ENCODE measurements around the gene EFCAB9. TPM values are rescaled to one million over a fixed set of nuclear protein-coding genes. Genes with fewer than 3 reads are reported as not detected.

EFCAB9 gene
- total RNA-seq, 2 donors from 2014 or later = not detected

DNA sequence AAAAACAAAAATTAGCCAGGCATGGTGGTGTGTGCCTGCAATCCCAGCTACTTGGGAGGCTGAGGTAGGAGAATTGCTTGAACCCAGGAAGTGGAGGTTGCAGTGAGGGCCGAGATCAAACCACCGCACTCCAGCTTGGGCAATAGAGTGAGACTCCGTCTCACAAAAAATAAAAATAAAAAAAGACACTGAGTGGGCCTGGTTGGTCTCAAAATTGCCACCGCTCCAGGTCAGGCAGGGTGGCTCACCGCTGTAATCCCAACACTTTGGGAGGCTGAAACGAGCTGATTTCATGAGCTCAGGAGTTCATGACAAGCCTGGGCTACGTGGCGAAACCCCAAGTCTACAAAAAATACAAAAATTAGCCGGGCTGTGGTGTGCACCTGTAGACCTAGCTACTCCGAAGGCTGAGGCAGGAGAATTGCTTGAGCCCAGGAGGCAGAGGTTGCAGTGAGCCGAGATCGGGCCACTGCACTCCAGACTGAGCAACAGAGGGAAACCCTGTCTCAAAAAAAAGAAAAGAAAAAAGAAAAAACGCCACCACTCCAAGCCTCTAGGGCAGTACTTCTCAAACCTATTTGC lies 7.8 kb upstream of the EFCAB9 start:
- peak overlapping the region; percentile 95 for H3K27ac ChIP-seq
- H3K4me1 ChIP-seq = no peaks in the 10 kb centered on the region
- intact Hi-C loops (cut with DNase I) = loop anchor here (5.0 kb wide), 1 partner anchor 96 kb away; the partner anchor contains the start of gene UBTD2
- DNase-seq = no peak
- H3K9ac ChIP-seq (ENCODE audit: low read depth in 2 of 2, low read length in 2 of 2) = peak overlapping the region; percentile 35 to 86
- TF ChIP-seq, protein P1, sequence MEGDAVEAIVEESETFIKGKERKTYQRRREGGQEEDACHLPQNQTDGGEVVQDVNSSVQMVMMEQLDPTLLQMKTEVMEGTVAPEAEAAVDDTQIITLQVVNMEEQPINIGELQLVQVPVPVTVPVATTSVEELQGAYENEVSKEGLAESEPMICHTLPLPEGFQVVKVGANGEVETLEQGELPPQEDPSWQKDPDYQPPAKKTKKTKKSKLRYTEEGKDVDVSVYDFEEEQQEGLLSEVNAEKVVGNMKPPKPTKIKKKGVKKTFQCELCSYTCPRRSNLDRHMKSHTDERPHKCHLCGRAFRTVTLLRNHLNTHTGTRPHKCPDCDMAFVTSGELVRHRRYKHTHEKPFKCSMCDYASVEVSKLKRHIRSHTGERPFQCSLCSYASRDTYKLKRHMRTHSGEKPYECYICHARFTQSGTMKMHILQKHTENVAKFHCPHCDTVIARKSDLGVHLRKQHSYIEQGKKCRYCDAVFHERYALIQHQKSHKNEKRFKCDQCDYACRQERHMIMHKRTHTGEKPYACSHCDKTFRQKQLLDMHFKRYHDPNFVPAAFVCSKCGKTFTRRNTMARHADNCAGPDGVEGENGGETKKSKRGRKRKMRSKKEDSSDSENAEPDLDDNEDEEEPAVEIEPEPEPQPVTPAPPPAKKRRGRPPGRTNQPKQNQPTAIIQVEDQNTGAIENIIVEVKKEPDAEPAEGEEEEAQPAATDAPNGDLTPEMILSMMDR (IDR thresholded peaks at IDR 0.05) = no peak
- peak overlapping the region; percentile 97 for H3K4me3 ChIP-seq
- no peaks in the 10 kb centered on the region for H3K27me3 ChIP-seq
- H3K36me3 ChIP-seq = no peaks in the 10 kb centered on the region
- H3K9me3 ChIP-seq = no peaks in the 10 kb centered on the region

GRCh38 chr5:172187118-172188032 lies 6.6 kb upstream of the EFCAB9 start:
- intact Hi-C loops (cut with DNase I) = loop anchor here (2.0 to 5.0 kb wide), 2 partner anchors 81 to 95 kb away; partner anchors contain the start of gene UBTD2

GRCh38 chr5:172188033-172188892 lies 5.7 kb upstream of the EFCAB9 start, which contains the start of gene STK10:
TSS of gene STK10 (minus strand) at chr5:172188224. CDS start at chr5:172188042, 182 bp downstream.
- H3K4me1 ChIP-seq = no peaks in the 10 kb centered on the region
- peak within 1 kb of the TSS; percentile 86 to 99 for H3K9ac ChIP-seq (ENCODE audit: low read depth in 2 of 2, low read length in 2 of 2)
- H3K36me3 ChIP-seq = no peaks in the 10 kb centered on the region
- peak; percentile 90 for DNase-seq
- intact Hi-C loops (cut with DNase I) = loop anchor here (2.0 to 5.0 kb wide), 2 partner anchors 81 to 94 kb away; partner anchors contain the start of gene UBTD2
- TF ChIP-seq, protein P1 (IDR thresholded peaks at IDR 0.05) = peak; percentile 88
- H3K27ac ChIP-seq = peak within 1 kb of the TSS; percentile 95
- no peaks in the 10 kb centered on the region for H3K27me3 ChIP-seq
- no peaks in the 10 kb centered on the region for H3K9me3 ChIP-seq
- H3K4me3 ChIP-seq = peak within 1 kb of the TSS; percentile 97

More at GRCh38 chr5:172187118-172188032, 6.6 kb upstream of the EFCAB9 start:
- Histone ChIP-seq H3K4me3 (peak overlapping the region; percentile 97), H3K27ac (peak overlapping the region; percentile 95), H3K27me3 (no peaks in the 10 kb centered on the region), H3K4me1 (no peaks in the 10 kb centered on the region), H3K36me3 (no peaks in the 10 kb centered on the region), H3K9ac (ENCODE audit: low read depth in 2 of 2, low read length in 2 of 2) (peak overlapping the region; percentile 86 to 99), H3K9me3 (no peaks in the 10 kb centered on the region)
- TF ChIP-seq, protein P1 (IDR thresholded peaks at IDR 0.05) = no peak
- DNase-seq = peak; percentile 83

DNA sequence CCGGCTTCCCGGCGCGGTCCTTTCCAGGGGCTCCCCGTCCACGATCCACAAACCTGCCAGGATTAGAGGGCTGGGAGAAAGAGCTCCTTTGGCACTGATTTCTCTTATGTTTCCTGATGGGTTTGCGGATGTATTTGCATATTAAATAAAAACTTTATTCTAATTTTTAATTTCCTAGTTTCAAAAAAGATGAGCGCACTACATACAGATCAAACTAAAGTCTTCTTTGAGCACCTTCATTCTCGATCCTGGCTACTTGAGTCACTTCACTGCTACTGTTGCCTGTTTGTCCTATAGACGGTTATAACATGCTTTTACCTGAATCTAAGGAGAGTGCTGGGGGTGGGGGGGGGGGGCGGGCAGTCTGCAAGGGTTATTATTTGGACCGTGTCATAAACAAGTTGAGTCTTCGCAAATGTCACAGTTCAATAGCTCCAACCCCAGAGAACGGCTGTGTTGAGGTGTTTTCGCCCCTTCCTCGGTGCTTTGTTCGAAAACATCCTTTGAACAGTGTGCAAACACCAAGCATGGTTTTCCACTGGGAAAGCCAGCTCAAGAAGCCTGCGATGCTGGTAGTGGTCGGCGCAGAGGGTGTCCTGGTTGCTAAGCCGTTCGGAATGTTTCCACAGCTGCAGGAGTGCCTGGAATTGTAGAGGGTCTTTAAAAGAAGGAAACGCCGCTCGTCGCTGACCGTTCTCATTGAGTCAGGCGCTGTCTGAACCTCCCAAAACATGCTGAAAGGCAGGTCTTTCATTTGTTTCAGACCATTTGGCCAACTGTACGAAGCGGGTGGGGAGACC lies 4.9 kb upstream of the EFCAB9 start:
- Histone ChIP-seq H3K4me3 (peak overlapping the region; percentile 97), H3K27me3 (no peaks in the 10 kb centered on the region), H3K4me1 (no peaks in the 10 kb centered on the region), H3K27ac (peak overlapping the region; percentile 95), H3K9ac (ENCODE audit: low read depth in 2 of 2, low read length in 2 of 2) (peak overlapping the region; percentile 2 to 66), H3K9me3 (no peaks in the 10 kb centered on the region), H3K36me3 (no peaks in the 10 kb centered on the region)
- TF ChIP-seq, protein P1 (IDR thresholded peaks at IDR 0.05) = no peak
- DNase-seq = no peak
- intact Hi-C loops (cut with DNase I) = loop anchor here (2.0 to 5.0 kb wide), 2 partner anchors 82 to 93 kb away; partner anchors contain the start of gene UBTD2

All from colonic mucosa (tissue), 4 donors.